Stimulated activated naive CD8-positive, alpha-beta T cell treated with anti-CD3 and anti-CD28 coated beads, Interleukin-15, Interleukin-2, amounts not matched to agents 100 ng/mL and 50 ng/mL, for 24 hours (primary cell): ENCODE data around the gene SLC46A2.

Source experiments
- H3K27ac Mint-ChIP-seq: one replicate; pipeline ENCODE4 v1.8.0; 2021; ENCODE audit warnings: mild to moderate bottlenecking, mixed read lengths
- H3K27me3 Mint-ChIP-seq: one replicate; pipeline ENCODE4 v1.8.0; 2021; ENCODE audit warnings: mixed read lengths
- H3K36me3 Mint-ChIP-seq: one replicate; pipeline ENCODE4 v1.8.0; 2021; ENCODE audit warnings: low read depth, mixed read lengths
- H3K4me1 Mint-ChIP-seq: one replicate; pipeline ENCODE4 v1.8.0; 2021; ENCODE audit warnings: low read depth, mixed read lengths
- H3K4me3 Mint-ChIP-seq: one replicate; pipeline ENCODE4 v1.8.0; 2021; ENCODE audit warnings: mild to moderate bottlenecking, mixed read lengths
- H3K9me3 Mint-ChIP-seq: one replicate; pipeline ENCODE4 v1.8.0; 2021; ENCODE audit warnings: mixed read lengths

Gene SLC46A2

GRCh38 chr9:112869917-112870316 lies 20.8 kb downstream of the SLC46A2 start:
- no peak overlapping the region for H3K27ac Mint-ChIP-seq

GRCh38 chr9:112869041-112869529 lies 21.6 kb downstream of the SLC46A2 start:
- H3K9me3 Mint-ChIP-seq, result no peaks in the 10 kb centered on the region
- H3K4me1 Mint-ChIP-seq, result peaks cover 4% of the 10 kb centered on the region
- H3K27me3 Mint-ChIP-seq, result no peaks in the 10 kb centered on the region
- H3K27ac Mint-ChIP-seq, result no peak overlapping the region
- no peak overlapping the region for H3K4me3 Mint-ChIP-seq
- peaks cover 20% of the 10 kb centered on the region for H3K36me3 Mint-ChIP-seq

More at GRCh38 chr9:112869917-112870316, 20.8 kb downstream of the SLC46A2 start:
- H3K4me3 Mint-ChIP-seq, result no peak overlapping the region
- H3K9me3 Mint-ChIP-seq, result no peaks in the 10 kb centered on the region
- peaks cover 23% of the 10 kb centered on the region for H3K36me3 Mint-ChIP-seq
- H3K4me1 Mint-ChIP-seq, result peaks cover 4% of the 10 kb centered on the region
- H3K27me3 Mint-ChIP-seq, result no peaks in the 10 kb centered on the region

GRCh38 chr9:112868461-112868860 lies 22.2 kb downstream of the SLC46A2 start:
- no peaks in the 10 kb centered on the region for H3K9me3 Mint-ChIP-seq
- H3K4me3 Mint-ChIP-seq, result no peak overlapping the region
- no peak overlapping the region for H3K27ac Mint-ChIP-seq
- H3K27me3 Mint-ChIP-seq, result no peaks in the 10 kb centered on the region
- peaks cover 20% of the 10 kb centered on the region for H3K36me3 Mint-ChIP-seq
- peaks cover 10% of the 10 kb centered on the region for H3K4me1 Mint-ChIP-seq

- Mint-ChIP-seq H3K27ac (no peak overlapping the region), H3K27me3 (no peaks in the 10 kb centered on the region), H3K4me3 (no peak overlapping the region), H3K36me3 (peaks cover 20% of the 10 kb centered on the region), H3K9me3 (no peaks in the 10 kb centered on the region), H3K4me1 (peaks cover 18% of the 10 kb centered on the region)
Measured at GRCh38 chr9:112867275-112867991, 23.2 kb downstream of the SLC46A2 start.

GRCh38 chr9:112866662-112867274 lies 23.9 kb downstream of the SLC46A2 start:
- peaks cover 23% of the 10 kb centered on the region for H3K4me1 Mint-ChIP-seq
- H3K27ac Mint-ChIP-seq, result no peak overlapping the region
- peaks cover 20% of the 10 kb centered on the region for H3K36me3 Mint-ChIP-seq
- H3K9me3 Mint-ChIP-seq, result no peaks in the 10 kb centered on the region
- no peak overlapping the region for H3K4me3 Mint-ChIP-seq
- no peaks in the 10 kb centered on the region for H3K27me3 Mint-ChIP-seq

GRCh38 chr9:112864982-112865381 lies 25.7 kb downstream of the SLC46A2 start:
- no peaks in the 10 kb centered on the region for H3K9me3 Mint-ChIP-seq
- peaks cover 32% of the 10 kb centered on the region for H3K4me1 Mint-ChIP-seq
- no peak overlapping the region for H3K4me3 Mint-ChIP-seq
- no peaks in the 10 kb centered on the region for H3K27me3 Mint-ChIP-seq
- H3K27ac Mint-ChIP-seq, result no peak overlapping the region
- H3K36me3 Mint-ChIP-seq, result peaks cover 13% of the 10 kb centered on the region

- H3K27me3 Mint-ChIP-seq, result no peaks in the 10 kb centered on the region
- H3K27ac Mint-ChIP-seq, result no peak overlapping the region
- H3K36me3 Mint-ChIP-seq, result peaks cover 7% of the 10 kb centered on the region
- peaks cover 32% of the 10 kb centered on the region for H3K4me1 Mint-ChIP-seq
- no peaks in the 10 kb centered on the region for H3K9me3 Mint-ChIP-seq
- H3K4me3 Mint-ChIP-seq, result no peak overlapping the region
Measured at GRCh38 chr9:112864403-112864802, 26.3 kb downstream of the SLC46A2 start.

- Mint-ChIP-seq H3K27ac (no peak overlapping the region), H3K4me3 (no peak overlapping the region), H3K9me3 (no peaks in the 10 kb centered on the region), H3K27me3 (no peaks in the 10 kb centered on the region), H3K36me3 (peaks cover 4% of the 10 kb centered on the region), H3K4me1 (peaks cover 35% of the 10 kb centered on the region)
Measured at GRCh38 chr9:112863746-112864145, 26.9 kb downstream of the SLC46A2 start.

GRCh38 chr9:112863214-112863613 lies 27.5 kb downstream of the SLC46A2 start:
- Mint-ChIP-seq H3K27ac (no peak overlapping the region), H3K27me3 (no peaks in the 10 kb centered on the region), H3K36me3 (peaks cover 4% of the 10 kb centered on the region), H3K4me3 (no peak overlapping the region), H3K9me3 (no peaks in the 10 kb centered on the region), H3K4me1 (peaks cover 39% of the 10 kb centered on the region)

- no peak overlapping the region for H3K27ac Mint-ChIP-seq
- H3K27me3 Mint-ChIP-seq, result no peaks in the 10 kb centered on the region
- H3K4me1 Mint-ChIP-seq, result peaks cover 35% of the 10 kb centered on the region
- H3K36me3 Mint-ChIP-seq, result no peaks in the 10 kb centered on the region
- H3K4me3 Mint-ChIP-seq, result no peak overlapping the region
- H3K9me3 Mint-ChIP-seq, result no peaks in the 10 kb centered on the region
Measured at GRCh38 chr9:112861638-112862555, 28.8 kb downstream of the SLC46A2 start.

GRCh38 chr9:112861155-112861554 lies 29.5 kb downstream of the SLC46A2 start:
- Mint-ChIP-seq H3K4me3 (no peak overlapping the region), H3K27me3 (no peaks in the 10 kb centered on the region), H3K27ac (no peak overlapping the region), H3K36me3 (no peaks in the 10 kb centered on the region), H3K4me1 (peaks cover 35% of the 10 kb centered on the region), H3K9me3 (no peaks in the 10 kb centered on the region)

GRCh38 chr9:112860451-112860850 lies 30.2 kb downstream of the SLC46A2 start:
- H3K27ac Mint-ChIP-seq, result no peak overlapping the region
- no peaks in the 10 kb centered on the region for H3K36me3 Mint-ChIP-seq
- H3K27me3 Mint-ChIP-seq, result no peaks in the 10 kb centered on the region
- H3K9me3 Mint-ChIP-seq, result no peaks in the 10 kb centered on the region
- no peak overlapping the region for H3K4me3 Mint-ChIP-seq
- peaks cover 35% of the 10 kb centered on the region for H3K4me1 Mint-ChIP-seq

- Mint-ChIP-seq H3K4me3 (no peak overlapping the region), H3K27ac (peak overlapping the region; percentile 29), H3K36me3 (peaks cover 2% of the 10 kb centered on the region), H3K9me3 (no peaks in the 10 kb centered on the region), H3K4me1 (peaks cover 31% of the 10 kb centered on the region), H3K27me3 (no peaks in the 10 kb centered on the region)
Measured at GRCh38 chr9:112858625-112859147, 32.0 kb downstream of the SLC46A2 start.

GRCh38 chr9:112858005-112858404 lies 32.7 kb downstream of the SLC46A2 start:
- Mint-ChIP-seq H3K36me3 (peaks cover 6% of the 10 kb centered on the region), H3K4me1 (peaks cover 24% of the 10 kb centered on the region), H3K4me3 (no peak overlapping the region), H3K27me3 (no peaks in the 10 kb centered on the region), H3K27ac (no peak overlapping the region), H3K9me3 (no peaks in the 10 kb centered on the region)
